Stomach (tissue), 9 donors: ENCODE results near the gene KIAA2012. TPM values are rescaled to one million over a fixed set of nuclear protein-coding genes. Genes with fewer than 3 reads are reported as not detected.

Experiments used
- DNase-seq, 2 donors: peaks; one replicate each; pipeline versions ENCODE4 v3.0.0 to v3.0.0-alpha.2; 2013 to 2019
- H3K27ac ChIP-seq, 5 donors: fragments of 200-600 bp in 4 of 5; sonication (generic) in 4 of 5; one replicate each; pipeline ENCODE4 v1.5.1; 2013 to 2019; ENCODE audit warnings: mild to moderate bottlenecking in 1 of 5, moderate library complexity in 1 of 5
- H3K27me3 ChIP-seq, 3 donors: fragments of 200-600 bp; sonication (generic); one replicate each; pipeline ENCODE4 v1.5.1; 2017 to 2019; ENCODE audit warnings: mixed run types in 1 of 3
- H3K36me3 ChIP-seq, 4 donors: fragments of 200-600 bp; sonication (generic); 1 replicate in 3 of 4; 2 replicates in 1 of 4; pipeline ENCODE4 v1.5.1; 2016 to 2019
- H3K4me1 ChIP-seq, 4 donors: fragments of 200-600 bp; sonication (generic); one replicate each; pipeline ENCODE4 v1.5.1; 2016 to 2019
- H3K4me3 ChIP-seq, 4 donors: fragments of 200-600 bp; sonication (generic) in 3 of 4; one replicate each; pipeline ENCODE4 v1.5.1; 2016 to 2019; ENCODE audit warnings: mild to moderate bottlenecking in 1 of 4
- H3K9me3 ChIP-seq, 4 donors: fragments of 200-600 bp; sonication (generic); one replicate each; pipeline ENCODE4 v1.5.1; 2016 to 2019
- CTCF ChIP-seq, 7 experiments: fragments of 450-650 bp in 4 of 7; fragments of 200-600 bp in 3 of 7; sonication (generic) in 3 of 7; IDR thresholded peaks; one replicate each; pipeline ENCODE4 v1.5.1; 2016 to 2019; ENCODE audit warnings: antibody characterized with exemption in 7 of 7, control low read depth in 2 of 7, mild to moderate bottlenecking in 1 of 7
- EP300 ChIP-seq: sonication (generic); formaldehyde crosslinking; IDR thresholded peaks from one replicate; pipeline ENCODE4 v1.6.1; 2017; ENCODE audit warnings: antibody characterized with exemption
- POLR2A ChIP-seq, 4 donors: fragments of 450-650 bp; IDR thresholded peaks; one replicate each; pipeline ENCODE4 v1.6.1; 2016; ENCODE audit warnings: antibody characterized with exemption in 4 of 4, control low read depth in 2 of 4, mild to moderate bottlenecking in 1 of 4, moderate library complexity in 1 of 4
- POLR2AphosphoS5 ChIP-seq, 3 donors: sonication (generic); formaldehyde crosslinking; IDR thresholded peaks; one replicate each; pipeline ENCODE4 v1.6.1; 2016; ENCODE audit warnings: antibody characterized with exemption in 3 of 3
- WGBS, 5 donors: extraction: QIAGEN DNeasy Blood & Tissue Kit in 3 of 5; methylation state at CpG; one replicate each; pipeline versions ENCODE4 v1.1.5 to v1.1.7; 2013 to 2018; 5-methylcytosine and 5-hydroxymethylcytosine counted together
- intact Hi-C: fragments of 100-400 bp; cut with DNase I; formaldehyde crosslinking; loops from one replicate; pipeline ENCODE4 v1.15.1; 2023; ENCODE audit warnings: low total_unique reads
- polyA plus RNA-seq, 3 donors: library from polyadenylated mRNA; stranded (reverse); fragments of 200-250 nt; gene quantifications; one replicate each; pipeline ENCODE4 v1.2.3, GENCODE V29; 2013
- total RNA-seq, 5 donors: library from RNA; depleted of rRNA; stranded (reverse); fragments of >200 nt; gene quantifications; one replicate each; pipeline versions ENCODE4 v1.1.0 to v1.2.3, GENCODE V29; 2014 to 2016
- donor health status: healthy with polysubstance abuse.
- donor health status: Bipolar disorder and iron deficiency.
- donor health status: healthy.

KIAA2012 gene
- total and polyA plus RNA-seq, 8 donors: 0.03 to 0.18 TPM; not detected in 6

- Histone ChIP-seq H3K4me1 (no peaks in the 10 kb centered on the region), H3K9me3 (no peaks in the 10 kb centered on the region), H3K4me3 (no peak overlapping the region), H3K36me3 (no peaks in the 10 kb centered on the region), H3K27ac (no peak overlapping the region), H3K27me3 (no peaks in the 10 kb centered on the region)
- intact Hi-C loops: no loop called here
- DNase-seq: no peak
- TF ChIP-seq POLR2A (IDR thresholded peaks at IDR 0.05): no peak
- TF ChIP-seq POLR2AphosphoS5 (IDR thresholded peaks at IDR 0.05): no peak
- TF ChIP-seq CTCF (IDR thresholded peaks at IDR 0.05): no peak
- TF ChIP-seq EP300: no peak
- 82 to 94% (median 88%) methylated on average over 3 of the region's 3 CpGs for WGBS, 5 donors
Observed at GRCh38 chr2:202194418-202194817, 121.4 kb downstream of the KIAA2012 start.

GRCh38 chr2:202196727-202197126 is 123.7 kb downstream of the KIAA2012 start:
- TF ChIP-seq EP300 (no peak), POLR2AphosphoS5 (IDR thresholded peaks at IDR 0.05) (no peak), CTCF (IDR thresholded peaks at IDR 0.05) (no peak), POLR2A (IDR thresholded peaks at IDR 0.05) (no peak)
- DNase-seq: no peak
- Histone ChIP-seq H3K4me3 (no peak overlapping the region), H3K27ac (no peak overlapping the region), H3K36me3 (peaks cover 0 to 7% (median 2%) of the 10 kb centered on the region in 4 donors), H3K9me3 (no peaks in the 10 kb centered on the region), H3K4me1 (no peaks in the 10 kb centered on the region), H3K27me3 (no peaks in the 10 kb centered on the region)
- WGBS, 5 donors: 57 to 81% (median 78%) methylated on average over 6 of the region's 6 CpGs
- intact Hi-C loops: no loop called here

GRCh38 chr2:202201220-202202160 is 128.4 kb downstream of the KIAA2012 start:
- Histone ChIP-seq H3K4me3 (no peak overlapping the region), H3K9me3 (no peaks in the 10 kb centered on the region), H3K27ac (no peak overlapping the region), H3K4me1 (no peaks in the 10 kb centered on the region), H3K36me3 (peaks cover 0 to 31% (median 25%) of the 10 kb centered on the region in 4 donors), H3K27me3 (no peaks in the 10 kb centered on the region)
- DNase-seq: no peak
- intact Hi-C loops: no loop called here
- WGBS, 5 donors: 90 to 95% (median 92%) methylated on average over 21 of the region's 21 CpGs
- TF ChIP-seq EP300 (no peak), CTCF (IDR thresholded peaks at IDR 0.05) (no peak), POLR2A (IDR thresholded peaks at IDR 0.05) (no peak), POLR2AphosphoS5 (IDR thresholded peaks at IDR 0.05) (no peak)

- 89 to 96% (median 92%) methylated on average over 5 of the region's 5 CpGs for WGBS, 5 donors
- intact Hi-C loops: no loop called here
- no peak for DNase-seq
- H3K27ac ChIP-seq: no peak overlapping the region
- no peaks in the 10 kb centered on the region for H3K4me1 ChIP-seq
- H3K9me3 ChIP-seq: no peaks in the 10 kb centered on the region
- no peaks in the 10 kb centered on the region for H3K27me3 ChIP-seq
- no peak overlapping the region for H3K4me3 ChIP-seq
- peaks cover 5 to 49% (median 43%) of the 10 kb centered on the region in 4 donors for H3K36me3 ChIP-seq
- TF ChIP-seq EP300 (no peak), CTCF (IDR thresholded peaks at IDR 0.05) (no peak), POLR2AphosphoS5 (IDR thresholded peaks at IDR 0.05) (no peak), POLR2A (IDR thresholded peaks at IDR 0.05) (no peak)
Observed at GRCh38 chr2:202203348-202203747, 130.3 kb downstream of the KIAA2012 start.
